ENCODE results near the gene FAM124A. TPM values are rescaled to one million over a fixed set of nuclear protein-coding genes. Genes with fewer than 3 reads are reported as not detected.

The FAM124A gene
- total and polyA plus RNA-seq, 10 of the 15 experiments (the other 5 are each of a cell fraction or from before 2014, with no cell fraction given) = not detected

- H3K27me3 ChIP-seq (replicated peaks in 1 of 2; ENCODE audit: control insufficient read depth in 2 of 2, insufficient read depth in 2 of 2, low read length in 1 of 2) = peaks cover 3 to 6% of the 10 kb centered on the region in 2 experiments; a peak in 1 of 4 replicates
- ChIA-PET SMC1A (ENCODE audit: uncharacterized antibody, unreplicated experiment) (interaction anchor here (1.0 kb wide), 1 partner anchor 10 kb away, joined by 3 read pairs; no protein-coding TSS in a partner anchor), CTCF (interaction anchor here (0.5 kb wide), 1 partner anchor 10 kb away, joined by 5 read pairs; no protein-coding TSS in a partner anchor), RAD21 (ENCODE audit: unreplicated experiment) (interaction anchor here (1.4 kb wide), 1 partner anchor 10 kb away, joined by 4 read pairs; no protein-coding TSS in a partner anchor), POLR2A (no interaction called here)
- 43% methylated on average over 4 of the region's 4 CpGs for WGBS (ENCODE audit: insufficient coverage, insufficient replicate concordance, low lambda C conversion rate, missing lambda C conversion rate)
- no peaks in the 10 kb centered on the region for H3K36me3 ChIP-seq (ENCODE audit: control insufficient read depth in 2 of 2, insufficient read depth in 2 of 2, low read length in 1 of 2)
- FAIRE-seq (no peak), ATAC-seq (no peak), DNase-seq (ENCODE audit: low read depth, low spot score) (no peak)
- no peak overlapping the region for H3K27ac ChIP-seq (ENCODE audit: control insufficient read depth, insufficient read depth)
- H2AFZ ChIP-seq (ENCODE audit: control insufficient read depth, low read depth, low read length) = no peak overlapping the region
- BruUV-seq (replicated peaks) = no TSS peak
- no peaks in the 10 kb centered on the region for H3K4me1 ChIP-seq (ENCODE audit: control insufficient read depth, insufficient read depth, low read length)
- H3K4me3 ChIP-seq = no peak overlapping the region
- H3K4me2 ChIP-seq (ENCODE audit: control insufficient read depth, insufficient read depth) = no peak overlapping the region
- no peaks in the 10 kb centered on the region for H3K9me3 ChIP-seq (replicated peaks; ENCODE audit: control insufficient read depth, insufficient read depth, low read length)
- no peak overlapping the region for H3K9ac ChIP-seq (ENCODE audit: control insufficient read depth, insufficient read depth, low read length)
- no peak for TF ChIP-seq RAD21 (IDR thresholded peaks at IDR 0.05; ENCODE audit: insufficient read depth, low read depth, low read length)
- no peak for TF ChIP-seq CBFB (IDR thresholded peaks at IDR 0.05; ENCODE audit: low read depth)
- no peak for TF ChIP-seq TCF3 (IDR thresholded peaks at IDR 0.05; ENCODE audit: borderline replicate concordance, insufficient read depth, low read depth, low read length)
- no peak for TF ChIP-seq PRDM15 (CRISPR knock-in tag; IDR thresholded peaks at IDR 0.05)
- TF ChIP-seq SRF (IDR thresholded peaks at IDR 0.05; ENCODE audit: low read depth in 2 of 2, low read length in 2 of 2) = no peak
- TF ChIP-seq NFIC (IDR thresholded peaks at IDR 0.05; ENCODE audit: low read depth, low read length) = no peak
- no peak for TF ChIP-seq SREBF1 (IDR thresholded peaks at IDR 0.05; ENCODE audit: low read length)
- TF ChIP-seq BCL3 (IDR thresholded peaks at IDR 0.05; ENCODE audit: borderline replicate concordance, insufficient read depth, low read depth, low read length, poor library complexity, severe bottlenecking) = no peak
- TF ChIP-seq NKRF (conservative IDR thresholded peaks at IDR 0.05) = no peak
- intact Hi-C loops (cut with micrococcal nuclease; ENCODE audit: unreplicated experiment) (no loop called here), in situ Hi-C loops (cut with MboI) (no loop called here)
- H4K20me1 ChIP-seq (ENCODE audit: control insufficient read depth, insufficient read depth) = no peaks in the 10 kb centered on the region
- H3K79me2 ChIP-seq (ENCODE audit: control insufficient read depth, insufficient read depth, low read length) = no peaks in the 10 kb centered on the region
Observed at GRCh38 chr13:51276636-51277035, 54.4 kb downstream of the FAM124A start.

Measured in GM12878 (cell line).